Vagina (tissue), 2 donors: Measurements from ENCODE around the gene E2F1. TPM values are rescaled to one million over a fixed set of nuclear protein-coding genes. Genes with fewer than 3 reads are reported as not detected.

Source experiments
- DNase-seq, 2 donors: peaks; one replicate each; pipeline ENCODE4 v3.0.0-alpha.2; 2017; ENCODE audit errors: extremely low spot score in 2 of 2
- H3K27ac ChIP-seq: fragments of 200-600 bp; sonication (generic); one replicate; pipeline ENCODE4 v1.5.1; 2019
- H3K27me3 ChIP-seq: fragments of 200-600 bp; sonication (generic); one replicate; pipeline ENCODE4 v1.5.1; 2019
- H3K36me3 ChIP-seq, 2 donors: fragments of 200-600 bp; sonication (generic); one replicate each; pipeline ENCODE4 v1.5.1; 2017 to 2019
- H3K4me1 ChIP-seq: fragments of 200-600 bp; sonication (generic); one replicate; pipeline ENCODE4 v1.5.1; 2019
- H3K4me3 ChIP-seq, 2 donors: fragments of 200-600 bp; sonication (generic); 1 replicate in 1 of 2; 2 replicates in 1 of 2; pipeline ENCODE4 v1.5.1; 2016 to 2019
- H3K9me3 ChIP-seq: fragments of 200-600 bp; sonication (generic); one replicate; pipeline ENCODE4 v1.5.1; 2019
- POLR2A ChIP-seq, 2 donors: fragments of 450-650 bp; IDR thresholded peaks; one replicate each; pipeline ENCODE4 v1.6.1; 2017; ENCODE audit warnings: antibody characterized with exemption in 2 of 2, mild to moderate bottlenecking in 2 of 2, moderate library complexity in 2 of 2
- POLR2AphosphoS5 ChIP-seq, 2 donors: sonication (generic); formaldehyde crosslinking; IDR thresholded peaks; one replicate each; pipeline ENCODE4 v1.9.0; 2017; ENCODE audit warnings: antibody characterized with exemption in 2 of 2, mild to moderate bottlenecking in 2 of 2, low read depth in 1 of 2; ENCODE audit not compliant: insufficient read depth in 1 of 2
- intact Hi-C: fragments of 100-400 bp; cut with DNase I; formaldehyde crosslinking; loops from one replicate; pipeline ENCODE4 v1.15.1; 2023
- total RNA-seq: library from RNA; depleted of rRNA; stranded (reverse); fragments of >200 nt; gene quantifications from one replicate; pipeline ENCODE4 v1.2.3, GENCODE V29; 2016
- TF ChIP-seq, protein P1 (sequence below), 3 experiments: fragments of 450-650 bp in 2 of 3; fragments of 200-600 bp in 1 of 3; sonication (generic) in 1 of 3; IDR thresholded peaks; one replicate each; pipeline ENCODE4 v1.5.1; 2017 to 2019; ENCODE audit warnings: antibody characterized with exemption in 3 of 3, mild to moderate bottlenecking in 2 of 3, moderate library complexity in 2 of 3

The E2F1 gene
- total RNA-seq, 1 donor from 2014 or later, result 0.49 TPM

GRCh38 chr20:33646191-33646590, 40.0 kb downstream of the E2F1 start:
- intact Hi-C loops, result no loop called here
- no peak overlapping the region for H3K27ac ChIP-seq
- H3K4me1 ChIP-seq, result peaks cover 27% of the 10 kb centered on the region
- no peaks in the 10 kb centered on the region for H3K9me3 ChIP-seq
- TF ChIP-seq, protein P1, sequence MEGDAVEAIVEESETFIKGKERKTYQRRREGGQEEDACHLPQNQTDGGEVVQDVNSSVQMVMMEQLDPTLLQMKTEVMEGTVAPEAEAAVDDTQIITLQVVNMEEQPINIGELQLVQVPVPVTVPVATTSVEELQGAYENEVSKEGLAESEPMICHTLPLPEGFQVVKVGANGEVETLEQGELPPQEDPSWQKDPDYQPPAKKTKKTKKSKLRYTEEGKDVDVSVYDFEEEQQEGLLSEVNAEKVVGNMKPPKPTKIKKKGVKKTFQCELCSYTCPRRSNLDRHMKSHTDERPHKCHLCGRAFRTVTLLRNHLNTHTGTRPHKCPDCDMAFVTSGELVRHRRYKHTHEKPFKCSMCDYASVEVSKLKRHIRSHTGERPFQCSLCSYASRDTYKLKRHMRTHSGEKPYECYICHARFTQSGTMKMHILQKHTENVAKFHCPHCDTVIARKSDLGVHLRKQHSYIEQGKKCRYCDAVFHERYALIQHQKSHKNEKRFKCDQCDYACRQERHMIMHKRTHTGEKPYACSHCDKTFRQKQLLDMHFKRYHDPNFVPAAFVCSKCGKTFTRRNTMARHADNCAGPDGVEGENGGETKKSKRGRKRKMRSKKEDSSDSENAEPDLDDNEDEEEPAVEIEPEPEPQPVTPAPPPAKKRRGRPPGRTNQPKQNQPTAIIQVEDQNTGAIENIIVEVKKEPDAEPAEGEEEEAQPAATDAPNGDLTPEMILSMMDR (IDR thresholded peaks at IDR 0.05), result no peak
- TF ChIP-seq POLR2A (IDR thresholded peaks at IDR 0.05) (no peak), POLR2AphosphoS5 (IDR thresholded peaks at IDR 0.05; ENCODE audit: insufficient read depth in 1 of 2, low read depth in 1 of 2) (no peak)
- DNase-seq, result no peak
- H3K4me3 ChIP-seq, result no peak overlapping the region
- no peaks in the 10 kb centered on the region for H3K27me3 ChIP-seq
- peaks cover 0 to 29% of the 10 kb centered on the region in 2 donors for H3K36me3 ChIP-seq

- peaks cover 26% of the 10 kb centered on the region for H3K4me1 ChIP-seq
- intact Hi-C loops, result no loop called here
- no peaks in the 10 kb centered on the region for H3K27me3 ChIP-seq
- no peaks in the 10 kb centered on the region for H3K9me3 ChIP-seq
- H3K27ac ChIP-seq, result no peak overlapping the region
- TF ChIP-seq POLR2AphosphoS5 (IDR thresholded peaks at IDR 0.05; ENCODE audit: insufficient read depth in 1 of 2, low read depth in 1 of 2) (no peak), POLR2A (IDR thresholded peaks at IDR 0.05) (no peak)
- TF ChIP-seq, protein P1 (IDR thresholded peaks at IDR 0.05), result no peak
- DNase-seq, result no peak
- H3K36me3 ChIP-seq, result peaks cover 0 to 37% of the 10 kb centered on the region in 2 donors
- H3K4me3 ChIP-seq, result no peak overlapping the region
These were observed 40.8 kb downstream of the E2F1 start for GRCh38 chr20:33645396-33645795.

GRCh38 chr20:33645072-33645358, 41.2 kb downstream of the E2F1 start:
- Histone ChIP-seq H3K36me3 (peaks cover 0 to 41% of the 10 kb centered on the region in 2 donors), H3K27ac (no peak overlapping the region), H3K4me1 (peaks cover 26% of the 10 kb centered on the region), H3K27me3 (no peaks in the 10 kb centered on the region), H3K4me3 (no peak overlapping the region), H3K9me3 (no peaks in the 10 kb centered on the region)
- TF ChIP-seq, protein P1 (IDR thresholded peaks at IDR 0.05), result no peak
- no peak for TF ChIP-seq POLR2AphosphoS5 (IDR thresholded peaks at IDR 0.05; ENCODE audit: insufficient read depth in 1 of 2, low read depth in 1 of 2)
- no peak for TF ChIP-seq POLR2A (IDR thresholded peaks at IDR 0.05)
- DNase-seq, result no peak
- intact Hi-C loops, result no loop called here

GRCh38 chr20:33644313-33645071, 41.7 kb downstream of the E2F1 start:
- Histone ChIP-seq H3K27ac (no peak overlapping the region), H3K4me1 (peaks cover 23% of the 10 kb centered on the region), H3K9me3 (no peaks in the 10 kb centered on the region), H3K4me3 (no peak overlapping the region), H3K36me3 (peaks cover 0 to 46% of the 10 kb centered on the region in 2 donors), H3K27me3 (no peaks in the 10 kb centered on the region)
- no peak for DNase-seq
- no peak for TF ChIP-seq POLR2AphosphoS5 (IDR thresholded peaks at IDR 0.05; ENCODE audit: insufficient read depth in 1 of 2, low read depth in 1 of 2)
- TF ChIP-seq, protein P1 (IDR thresholded peaks at IDR 0.05), result no peak
- TF ChIP-seq POLR2A (IDR thresholded peaks at IDR 0.05), result no peak
- intact Hi-C loops, result no loop called here

DNA sequence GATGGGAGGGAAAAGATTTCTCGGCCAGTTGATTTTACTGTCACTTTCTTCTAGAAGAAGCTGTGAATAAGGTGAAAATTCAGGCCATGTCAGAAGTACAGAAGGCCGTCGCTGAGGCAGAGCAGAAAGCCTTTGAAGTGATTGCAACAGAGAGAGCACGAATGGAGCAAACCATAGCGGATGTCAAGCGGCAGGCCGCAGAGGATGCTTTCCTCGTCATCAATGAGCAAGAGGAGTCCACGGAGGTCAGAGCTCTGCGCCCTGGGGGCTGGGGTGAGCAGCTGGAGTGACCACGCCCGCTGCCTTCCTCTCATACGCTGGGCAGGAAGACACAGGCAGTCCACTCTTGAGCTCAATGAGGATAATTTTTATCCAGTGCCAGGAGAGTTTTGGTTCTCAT, 45.9 kb downstream of the E2F1 start:
- Histone ChIP-seq H3K27me3 (no peaks in the 10 kb centered on the region), H3K36me3 (peaks cover 0 to 61% of the 10 kb centered on the region in 2 donors), H3K4me1 (no peaks in the 10 kb centered on the region), H3K4me3 (no peak overlapping the region), H3K27ac (no peak overlapping the region), H3K9me3 (no peaks in the 10 kb centered on the region)
- TF ChIP-seq POLR2A (IDR thresholded peaks at IDR 0.05) (no peak), POLR2AphosphoS5 (IDR thresholded peaks at IDR 0.05; ENCODE audit: insufficient read depth in 1 of 2, low read depth in 1 of 2) (no peak)
- TF ChIP-seq, protein P1 (IDR thresholded peaks at IDR 0.05), result no peak
- intact Hi-C loops, result no loop called here
- DNase-seq, result no peak
